Small intestine (tissue), 7 donors: Measurements from ENCODE around the gene OR2AT4. TPM values are rescaled to one million over a fixed set of nuclear protein-coding genes. Genes with fewer than 3 reads are reported as not detected.
"Not testable (repeated sequence)": the region's sequence is repeated elsewhere in the genome, so short reads cannot be mapped to it uniquely, and the experiment has no call there.

ENCODE experiments used
- DNase-seq, 2 donors: peaks; one replicate each; pipeline versions ENCODE4 v3.0.0 to v3.0.0-alpha.2; 2013
- FAIRE-seq: peaks from 2 replicates; lab custom pipeline; 2012; peaks lifted over from hg19 to GRCh38; lab: Jason Lieb, UNC
- H3K27ac ChIP-seq, 3 donors: one replicate each; pipeline ENCODE4 v1.5.1; 2013; ENCODE audit warnings: low read length in 2 of 3, mild to moderate bottlenecking in 2 of 3, control low read depth in 1 of 3, inconsistent platforms in 1 of 3, low read depth in 1 of 3, moderate library complexity in 1 of 3
- H3K27me3 ChIP-seq, 3 donors: one replicate each; pipeline ENCODE4 v1.6.1; 2013; ENCODE audit warnings: low read length in 3 of 3, inconsistent platforms in 1 of 3; ENCODE audit not compliant: control insufficient read depth in 3 of 3, insufficient read depth in 3 of 3
- H3K36me3 ChIP-seq, 3 donors: one replicate each; pipeline ENCODE4 v1.6.1; 2013; ENCODE audit warnings: low read length in 3 of 3, inconsistent platforms in 1 of 3, low read depth in 1 of 3, mild to moderate bottlenecking in 1 of 3, moderate library complexity in 1 of 3; ENCODE audit not compliant: control insufficient read depth in 3 of 3, insufficient read depth in 2 of 3
- H3K4me1 ChIP-seq, 3 donors: one replicate each; pipeline ENCODE4 v1.6.1; 2013; ENCODE audit warnings: low read length in 2 of 3, inconsistent platforms in 1 of 3, low read depth in 1 of 3, mild to moderate bottlenecking in 1 of 3, moderate library complexity in 1 of 3; ENCODE audit not compliant: control insufficient read depth in 3 of 3, insufficient read depth in 2 of 3
- H3K4me3 ChIP-seq, 3 donors: one replicate each; pipeline ENCODE4 v1.5.1; 2013; ENCODE audit warnings: low read length in 3 of 3, control low read depth in 1 of 3, inconsistent platforms in 1 of 3, low read depth in 1 of 3, mild to moderate bottlenecking in 1 of 3, moderate library complexity in 1 of 3
- H3K9me3 ChIP-seq, 2 donors: one replicate each; pipeline ENCODE4 v1.6.1; 2013; ENCODE audit warnings: low read depth in 1 of 2, low read length in 1 of 2; ENCODE audit not compliant: control insufficient read depth in 2 of 2, insufficient read depth in 1 of 2
- WGBS, 3 donors: extraction: QIAGEN DNeasy Blood & Tissue Kit; methylation state at CpG; one replicate each; pipeline ENCODE4 v1.1.7; 2013; 5-methylcytosine and 5-hydroxymethylcytosine counted together
- polyA plus RNA-seq, 4 donors: library from polyadenylated mRNA; stranded (reverse) in 3 of 4; unstranded in 1 of 4; fragments of 200-250 nt in 3 of 4; fragments of 120-200 nt in 1 of 4; gene quantifications; one replicate each; pipeline versions ENCODE4 v1.2.1 to v1.2.3, GENCODE V29; 2013
- donor health status: healthy with polysubstance abuse.
- donor health status: control.
- donor health status: control.
- donor health status: Bipolar disorder and iron deficiency.
- donor health status: healthy.

The OR2AT4 gene
- polyA plus RNA-seq, 4 donors: 2.5 TPM; not detected in 3

GRCh38 chr11:75051043-75051442 is 45.6 kb downstream of the OR2AT4 start:
- no peak for FAIRE-seq
- no peak for DNase-seq
- Histone ChIP-seq H3K9me3 (peaks cover 0 to 9% of the 10 kb centered on the region in 2 donors), H3K4me3 (no peak overlapping the region), H3K27me3 (no peaks in the 10 kb centered on the region), H3K27ac (no peak overlapping the region), H3K36me3 (no peaks in the 10 kb centered on the region), H3K4me1 (no peaks in the 10 kb centered on the region)
- 79 to 84% (median 82%) methylated on average over 5 of the region's 5 CpGs for WGBS, 3 donors

GRCh38 chr11:75050516-75050915 is 46.2 kb downstream of the OR2AT4 start:
- FAIRE-seq (no peak), DNase-seq (no peak)
- Histone ChIP-seq H3K27ac (no peak overlapping the region), H3K4me3 (no peak overlapping the region), H3K27me3 (no peaks in the 10 kb centered on the region), H3K36me3 (no peaks in the 10 kb centered on the region), H3K4me1 (no peaks in the 10 kb centered on the region), H3K9me3 (peaks cover 0 to 9% of the 10 kb centered on the region in 2 donors)
- 86 to 92% (median 90%) methylated on average over 4 of the region's 4 CpGs for WGBS, 3 donors

GRCh38 chr11:75049501-75050266 is 47.0 kb downstream of the OR2AT4 start:
- FAIRE-seq, H3K4me1 ChIP-seq, H3K4me3 ChIP-seq, H3K27me3 ChIP-seq, H3K36me3 ChIP-seq, H3K9me3 ChIP-seq, DNase-seq: not testable (repeated sequence)
- peak overlapping the region in 1 of 3 donors; percentile 10 for H3K27ac ChIP-seq
- 35 to 47% (median 45%) methylated on average over 8 of the region's 8 CpGs for WGBS, 3 donors

GRCh38 chr11:75047191-75047590 is 49.5 kb downstream of the OR2AT4 start:
- Histone ChIP-seq H3K4me3 (no peak overlapping the region), H3K27ac (no peak overlapping the region), H3K9me3 (peaks cover 0 to 9% of the 10 kb centered on the region in 2 donors), H3K27me3 (no peaks in the 10 kb centered on the region), H3K36me3 (no peaks in the 10 kb centered on the region), H3K4me1 (no peaks in the 10 kb centered on the region)
- FAIRE-seq (no peak), DNase-seq (no peak)
- WGBS, 3 donors: 89 to 92% (median 92%) methylated on average over 4 of the region's 4 CpGs

- not testable (repeated sequence) for H3K4me3 ChIP-seq, H3K27me3 ChIP-seq, H3K4me1 ChIP-seq, DNase-seq, H3K36me3 ChIP-seq, H3K9me3 ChIP-seq, H3K27ac ChIP-seq, FAIRE-seq
- WGBS, 3 donors: 79 to 83% (median 83%) methylated on average over 5 of the region's 5 CpGs
Observed at GRCh38 chr11:75046668-75047067, 50.0 kb downstream of the OR2AT4 start.

- 81 to 89% (median 82%) methylated on average over 15 of the region's 15 CpGs for WGBS, 3 donors
- H3K4me3 ChIP-seq, H3K36me3 ChIP-seq, H3K27me3 ChIP-seq, H3K27ac ChIP-seq, FAIRE-seq, H3K9me3 ChIP-seq, DNase-seq, H3K4me1 ChIP-seq: not testable (repeated sequence)
Observed at GRCh38 chr11:75044381-75045170, 52.1 kb downstream of the OR2AT4 start.

GRCh38 chr11:75041821-75042220 is 54.9 kb downstream of the OR2AT4 start:
- not testable (repeated sequence) for H3K9me3 ChIP-seq, H3K4me1 ChIP-seq, H3K27me3 ChIP-seq, FAIRE-seq, H3K27ac ChIP-seq, H3K4me3 ChIP-seq, DNase-seq, H3K36me3 ChIP-seq
- 41 to 77% (median 53%) methylated on average over 3 of the region's 3 CpGs for WGBS, 3 donors

GRCh38 chr11:75041263-75041662 is 55.4 kb downstream of the OR2AT4 start:
- DNase-seq: no peak
- peaks cover 0 to 6% of the 10 kb centered on the region in 2 donors for H3K9me3 ChIP-seq
- no peak overlapping the region for H3K27ac ChIP-seq
- no peak for FAIRE-seq
- H3K4me1 ChIP-seq: peaks cover 0 to 14% (median 0%) of the 10 kb centered on the region in 3 donors
- no peaks in the 10 kb centered on the region for H3K27me3 ChIP-seq
- no peak overlapping the region for H3K4me3 ChIP-seq
- H3K36me3 ChIP-seq: no peaks in the 10 kb centered on the region
- WGBS, 3 donors: 75 to 97% (median 86%) methylated on average over 2 of the region's 2 CpGs
